HuH-7.5 (cell line): ENCODE data around the gene SRPRA.
A peak's percentile ranks its signal among the peaks of the same experiment; 100 is the strongest.
"Not testable (repeated sequence)": the region's sequence is repeated elsewhere in the genome, so short reads cannot be mapped to it uniquely, and the experiment has no call there.

ENCODE experiments used
- DNase-seq: peaks from one replicate; pipeline ENCODE4 v3.0.0; 2011; ENCODE audit warnings: low spot score

SRPRA gene, protein sequence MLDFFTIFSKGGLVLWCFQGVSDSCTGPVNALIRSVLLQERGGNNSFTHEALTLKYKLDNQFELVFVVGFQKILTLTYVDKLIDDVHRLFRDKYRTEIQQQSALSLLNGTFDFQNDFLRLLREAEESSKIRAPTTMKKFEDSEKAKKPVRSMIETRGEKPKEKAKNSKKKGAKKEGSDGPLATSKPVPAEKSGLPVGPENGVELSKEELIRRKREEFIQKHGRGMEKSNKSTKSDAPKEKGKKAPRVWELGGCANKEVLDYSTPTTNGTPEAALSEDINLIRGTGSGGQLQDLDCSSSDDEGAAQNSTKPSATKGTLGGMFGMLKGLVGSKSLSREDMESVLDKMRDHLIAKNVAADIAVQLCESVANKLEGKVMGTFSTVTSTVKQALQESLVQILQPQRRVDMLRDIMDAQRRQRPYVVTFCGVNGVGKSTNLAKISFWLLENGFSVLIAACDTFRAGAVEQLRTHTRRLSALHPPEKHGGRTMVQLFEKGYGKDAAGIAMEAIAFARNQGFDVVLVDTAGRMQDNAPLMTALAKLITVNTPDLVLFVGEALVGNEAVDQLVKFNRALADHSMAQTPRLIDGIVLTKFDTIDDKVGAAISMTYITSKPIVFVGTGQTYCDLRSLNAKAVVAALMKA

DNA sequence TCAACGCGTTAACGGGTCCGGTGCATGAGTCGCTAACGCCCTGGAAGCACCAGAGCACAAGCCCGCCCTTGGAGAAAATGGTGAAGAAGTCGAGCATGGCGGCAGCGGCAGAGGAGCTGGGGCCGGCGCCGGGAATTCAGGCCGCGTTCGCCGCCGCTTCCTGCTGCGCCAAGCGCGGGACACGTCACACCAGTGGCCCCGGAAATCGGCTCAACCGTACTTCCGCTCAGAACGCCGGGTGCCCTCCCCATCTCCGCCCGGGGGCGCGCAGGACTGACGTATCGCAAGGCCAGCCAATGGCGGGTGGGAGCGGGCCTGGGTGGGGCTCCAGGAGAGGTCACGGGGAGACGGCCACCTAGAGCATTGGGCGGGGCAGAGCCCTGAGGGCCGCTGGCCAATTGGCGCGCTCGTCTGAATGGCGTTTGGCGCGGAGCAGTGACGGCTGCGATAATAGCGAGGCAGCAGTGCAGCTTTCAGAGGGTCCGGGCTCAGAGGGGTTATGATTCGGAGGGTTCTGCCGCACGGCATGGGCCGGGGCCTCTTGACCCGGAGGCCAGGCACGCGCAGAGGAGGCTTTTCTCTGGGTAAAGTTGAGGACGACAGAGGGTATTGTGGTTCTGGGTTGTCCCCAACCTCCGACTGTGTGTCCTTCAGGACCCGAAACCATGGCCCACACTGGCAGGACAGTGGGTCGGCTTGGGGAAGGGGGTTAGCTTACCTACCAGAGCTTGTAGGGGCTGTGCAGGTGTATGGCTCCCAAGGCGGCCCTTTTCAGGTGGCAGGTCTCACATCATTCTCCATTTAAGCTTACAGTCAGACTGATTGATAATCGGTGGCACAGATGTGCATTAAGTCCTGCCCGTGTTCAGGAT lies at the start of gene SRPRA, which contains the start of gene FOXRED1:
TSS of gene SRPRA (minus strand) at position 188 of the 872 bp plus-strand sequence. CDS start at position 97, 91 bp downstream.
TSS of gene FOXRED1 (plus strand) at position 447 of the 872 bp plus-strand sequence. CDS start at position 500, 53 bp downstream.
- peak; percentile 97 for DNase-seq

- DNase-seq: no peak
Observed at GRCh38 chr11:126317756-126318573, 49.3 kb upstream of the SRPRA start.

DNA sequence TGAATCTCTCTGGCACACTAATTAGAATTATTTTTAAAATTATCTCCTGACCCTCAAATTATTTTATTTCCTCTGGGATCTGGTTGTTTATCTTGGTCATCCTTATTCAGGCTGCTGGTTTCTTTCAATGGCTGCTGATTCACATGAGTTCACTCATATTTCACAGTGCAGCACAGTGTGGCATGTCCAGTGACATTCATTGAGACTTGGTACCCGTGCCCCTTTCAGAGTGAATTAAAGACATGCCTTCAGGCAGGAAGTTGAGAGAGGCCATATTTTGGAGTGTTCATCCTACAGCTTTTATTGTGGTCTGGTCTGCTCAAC lies 48.7 kb upstream of the SRPRA start:
- DNase-seq: no peak

DNA sequence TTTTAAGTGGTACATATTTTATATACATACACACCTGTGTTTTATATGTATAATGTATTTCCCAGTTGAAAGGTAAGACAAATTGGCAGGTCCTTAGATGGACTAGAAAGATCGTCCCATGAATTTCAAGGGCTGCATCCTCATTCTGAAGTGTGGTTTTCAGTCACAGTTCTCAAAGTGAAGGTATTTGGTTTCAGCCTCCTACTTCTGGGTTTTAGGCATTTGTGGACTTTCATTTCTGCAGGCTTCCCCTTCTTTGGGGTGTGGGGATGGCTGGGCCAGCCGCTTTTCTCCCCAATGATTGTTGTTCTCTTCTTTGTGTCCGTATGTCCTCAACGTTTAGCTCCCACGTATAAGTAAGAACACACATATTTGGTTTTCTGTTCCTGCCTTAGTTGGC lies 45.1 kb upstream of the SRPRA start:
- no peak for DNase-seq

- DNase-seq: no peak
Observed at GRCh38 chr11:126312961-126313360, 44.3 kb upstream of the SRPRA start.

DNA sequence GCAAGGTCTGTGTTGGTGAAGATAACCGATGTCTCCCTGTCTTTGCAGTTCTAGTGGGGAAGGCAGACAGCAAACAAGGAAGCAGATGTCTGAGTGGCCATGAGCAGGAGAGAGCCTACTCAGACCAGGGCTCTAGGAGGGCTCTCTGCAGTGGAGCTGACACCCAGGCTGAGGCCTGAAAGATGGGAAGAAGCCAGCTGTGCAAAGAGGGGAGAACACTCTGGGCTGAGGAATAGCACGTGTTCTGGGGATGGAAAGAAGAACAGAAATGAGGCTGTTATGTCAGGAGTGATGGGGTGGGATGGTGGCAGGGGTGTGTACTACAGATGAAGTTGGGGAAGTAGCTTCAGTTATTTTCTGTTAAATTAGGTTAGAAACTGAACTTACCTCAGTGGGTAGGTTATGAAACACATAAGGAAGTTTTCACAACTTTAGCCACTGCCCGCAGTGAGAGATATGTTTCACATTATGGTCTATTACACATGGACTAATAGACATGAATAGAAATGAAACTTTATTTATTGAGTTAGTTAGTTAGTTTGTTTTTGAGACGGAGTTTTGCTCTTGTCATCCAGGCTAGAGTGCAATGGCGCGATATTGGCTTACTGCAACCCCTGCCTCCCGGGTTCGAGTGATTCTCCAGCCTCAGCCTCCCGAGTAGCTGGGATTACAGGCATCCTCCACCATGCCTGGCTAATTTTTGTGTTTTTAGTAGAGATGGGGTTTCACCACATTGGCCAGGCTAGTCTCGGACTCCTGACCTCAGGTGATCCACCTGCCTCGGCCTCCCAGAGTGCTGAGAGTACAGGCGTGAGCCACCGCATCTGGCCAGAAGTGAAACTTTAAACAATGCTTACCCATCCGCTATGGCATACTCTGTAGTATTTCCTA lies 43.0 kb upstream of the SRPRA start:
- DNase-seq: no peak

- DNase-seq: no peak
Observed at GRCh38 chr11:126310992-126311310, 42.3 kb upstream of the SRPRA start.

- DNase-seq: peak; percentile 62
Observed at GRCh38 chr11:126310200-126310991, 41.7 kb upstream of the SRPRA start.

- not testable (repeated sequence) for DNase-seq
Observed at GRCh38 chr11:126308771-126309170, 40.1 kb upstream of the SRPRA start.

GRCh38 chr11:126308271-126308671 lies 39.6 kb upstream of the SRPRA start:
- no peak for DNase-seq

- no peak for DNase-seq
Observed at GRCh38 chr11:126307706-126308105, 39.0 kb upstream of the SRPRA start.

DNA sequence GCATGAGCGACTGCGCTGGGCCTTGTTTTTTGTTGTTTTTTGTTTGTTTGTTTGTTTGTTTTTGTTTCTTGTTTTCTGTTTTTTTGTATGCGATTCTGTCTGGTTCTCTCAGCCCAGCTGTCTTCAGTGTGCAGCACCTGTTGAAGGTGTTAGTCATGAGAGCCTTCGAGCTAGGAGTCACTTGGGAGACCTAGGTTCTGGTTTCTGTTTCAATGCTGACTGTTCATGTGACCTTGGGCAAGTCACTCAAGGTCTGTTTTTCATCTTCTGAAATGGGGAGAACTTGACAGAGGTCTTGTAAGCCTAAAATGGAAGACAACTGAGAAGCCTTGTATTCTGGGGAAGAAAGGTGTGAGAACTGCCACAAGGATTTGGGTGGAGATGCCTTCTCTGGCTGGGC lies 37.0 kb upstream of the SRPRA start:
- DNase-seq: no peak

DNA sequence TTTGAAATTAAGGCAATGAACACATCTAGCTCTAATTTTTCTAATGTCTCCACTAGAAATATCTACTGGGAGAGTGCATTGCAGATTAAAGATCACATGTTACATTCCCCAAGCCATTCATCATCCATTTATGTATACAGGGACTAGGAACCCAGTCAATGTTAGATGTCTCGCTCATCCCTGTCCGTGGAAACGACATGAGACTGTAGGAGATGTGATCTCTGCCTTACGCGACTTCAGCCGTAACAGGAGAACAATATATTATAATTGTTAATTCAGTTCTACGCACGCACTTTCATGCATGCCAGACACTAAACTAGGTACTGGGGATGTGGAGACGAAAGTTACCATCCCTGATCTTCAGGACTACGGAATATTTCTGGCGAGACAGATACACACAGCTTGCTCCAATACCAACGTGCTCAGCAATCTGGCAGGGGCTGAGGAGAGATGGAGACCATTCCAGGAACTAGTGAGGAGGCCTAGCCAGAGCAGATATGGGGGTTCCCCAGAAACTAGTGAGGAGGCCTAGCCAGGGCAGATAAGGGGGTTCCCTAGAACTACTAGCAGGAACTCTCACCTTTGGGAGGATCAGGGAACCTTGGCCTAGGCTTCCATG lies 35.9 kb upstream of the SRPRA start:
- DNase-seq: no peak

DNA sequence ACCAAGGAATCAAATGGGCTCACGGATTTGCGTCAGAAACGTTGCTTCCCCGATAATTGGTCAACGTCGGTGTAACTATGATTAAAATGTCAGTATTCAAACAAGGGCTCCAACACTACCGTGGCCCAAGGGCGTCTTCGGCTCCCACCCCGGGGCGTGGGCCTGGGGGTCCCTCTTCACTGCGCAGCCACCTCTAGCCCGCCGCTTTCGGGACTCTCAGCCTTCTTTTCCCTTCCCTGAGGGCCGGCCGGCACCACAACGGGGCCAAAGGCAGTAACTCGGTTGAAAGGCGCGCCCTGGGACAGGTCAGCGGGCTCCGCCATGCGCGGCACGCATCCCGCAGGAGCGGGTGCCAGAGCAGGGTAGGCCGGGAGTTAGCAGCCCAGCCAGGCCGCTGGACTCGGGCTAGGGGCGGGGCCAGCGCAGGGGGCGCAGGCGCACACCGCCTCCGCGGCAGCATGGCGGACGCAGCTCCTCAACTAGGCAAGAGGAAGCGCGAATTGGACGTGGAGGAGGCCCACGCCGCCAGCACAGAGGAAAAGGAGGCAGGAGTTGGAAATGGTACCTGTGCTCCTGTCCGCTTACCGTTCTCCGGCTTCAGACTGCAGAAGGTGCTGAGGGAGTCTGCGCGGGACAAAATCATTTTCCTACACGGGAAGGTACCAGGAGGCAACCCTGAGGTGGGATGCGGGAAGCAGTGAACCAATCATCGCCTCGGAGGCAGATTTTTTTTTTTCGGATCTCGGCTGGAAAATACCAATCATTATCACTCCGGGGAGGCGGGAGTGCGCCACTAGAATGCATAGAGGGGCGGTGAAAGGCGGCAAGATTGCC lies 35.1 kb upstream of the SRPRA start, which contains the start of gene DCPS:
TSS of gene DCPS (plus strand) at position 438 of the 834 bp plus-strand sequence. CDS start at position 459, 21 bp downstream.
- peak; percentile 86 for DNase-seq

DNA sequence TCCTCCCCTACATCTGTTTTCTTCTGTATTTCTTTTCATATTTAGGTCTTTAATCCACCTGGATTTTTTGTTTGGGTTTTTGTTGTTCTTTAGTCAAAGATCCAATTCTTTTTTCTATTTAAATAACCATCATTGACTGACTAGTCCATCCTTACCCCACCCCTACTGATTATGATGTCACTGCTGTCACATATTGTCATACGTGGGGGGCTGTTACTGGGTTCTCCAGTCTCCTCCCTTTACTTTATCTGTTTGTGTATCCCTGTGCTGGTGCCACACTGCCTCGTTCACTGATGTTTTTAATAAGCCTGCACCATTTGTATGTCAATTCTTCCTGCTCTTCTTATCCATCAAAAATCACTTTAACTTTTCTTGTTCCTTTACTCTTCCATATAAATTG lies 28.3 kb upstream of the SRPRA start:
- no peak for DNase-seq

DNA sequence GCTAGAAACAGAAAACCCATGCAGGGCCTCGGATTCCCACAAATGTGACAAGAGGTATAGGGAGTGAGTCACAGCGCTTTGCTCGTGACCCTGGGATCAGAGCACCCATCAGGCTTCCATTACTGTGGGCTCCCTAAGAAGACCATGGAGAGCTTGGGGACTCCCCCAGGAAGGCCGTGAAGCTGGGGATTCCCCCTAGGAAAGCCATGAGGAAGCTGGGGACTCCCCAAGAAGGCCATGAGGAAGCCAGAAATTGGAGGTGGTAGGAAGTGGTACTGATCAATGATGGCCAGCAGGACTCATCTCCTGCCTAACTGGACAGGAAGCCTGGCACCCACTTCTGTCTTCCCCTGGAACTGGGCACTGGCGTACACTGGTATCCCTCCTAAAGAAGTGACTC lies 25.0 kb upstream of the SRPRA start:
- DNase-seq: no peak

- no peak for DNase-seq
Observed at GRCh38 chr11:126290887-126291286, 22.2 kb upstream of the SRPRA start.

GRCh38 chr11:126288237-126288636 lies 19.5 kb upstream of the SRPRA start:
- no peak for DNase-seq
